ENCODE data around the gene KLHDC7A. TPM values are rescaled to one million over a fixed set of nuclear protein-coding genes. Genes with fewer than 3 reads are reported as not detected.

The KLHDC7A gene
- polyA plus RNA-seq, 2 of the 4 experiments (the other 2 are of a cell fraction): 0.74 to 2.3 TPM

DNA sequence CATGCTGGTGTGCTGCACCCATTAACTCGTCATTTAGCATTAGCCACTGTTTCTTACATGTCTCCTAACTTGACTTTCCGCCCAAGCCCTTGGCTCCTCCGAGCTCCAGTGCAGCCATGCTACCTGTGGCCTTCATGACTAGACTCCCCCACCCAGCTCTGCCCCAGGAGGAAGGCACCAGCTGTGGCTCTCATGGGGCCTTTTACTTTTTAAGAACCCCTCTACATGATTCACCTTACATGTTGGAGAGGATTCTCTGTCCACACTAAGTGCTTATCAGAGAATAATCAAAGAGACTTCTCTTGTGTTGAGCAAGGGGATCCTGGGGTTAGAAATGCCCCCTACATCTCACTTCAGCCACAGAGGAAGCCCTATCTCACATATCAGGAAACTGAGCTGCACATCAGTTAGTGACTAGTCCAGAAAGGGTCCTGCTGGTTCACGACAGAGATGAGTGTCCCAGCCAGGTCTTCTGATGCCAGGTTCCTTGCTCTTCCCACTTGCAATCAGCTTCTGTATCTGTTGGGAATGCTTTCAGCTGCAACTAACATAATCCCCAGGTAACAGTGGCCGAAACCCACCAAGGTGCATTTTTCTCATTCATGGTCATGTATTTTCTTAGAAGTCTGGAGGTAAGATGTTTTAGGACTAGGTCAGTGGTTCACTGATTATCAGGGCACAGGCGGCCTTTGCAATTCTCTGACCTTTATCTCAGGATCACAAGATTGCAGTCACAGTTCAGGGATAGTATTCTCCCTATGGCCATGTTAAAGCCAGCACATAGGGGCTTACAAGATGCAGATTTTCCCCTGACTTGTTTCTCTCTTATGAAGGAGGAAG lies 45.9 kb downstream of the KLHDC7A start:
- H3K4me1 ChIP-seq: no peaks in the 10 kb centered on the region
- ChIA-PET CTCF (no interaction called here), POLR2A (no interaction called here)
- no peaks in the 10 kb centered on the region for H3K9me3 ChIP-seq
- H3K27ac ChIP-seq: no peak overlapping the region
- H3K4me3 ChIP-seq: no peak overlapping the region
- no peak for DNase-seq (ENCODE audit: low read depth in 1 of 2, low spot score in 1 of 2)
- TF ChIP-seq BHLHE40 (IDR thresholded peaks at IDR 0.05; ENCODE audit: low read depth, low read length): no peak
- TF ChIP-seq ESRRA (IDR thresholded peaks at IDR 0.05; ENCODE audit: borderline replicate concordance, low read length): no peak
- no peak for TF ChIP-seq MAFK (IDR thresholded peaks at IDR 0.05; ENCODE audit: partially characterized antibody)
- TF ChIP-seq, protein P1, sequence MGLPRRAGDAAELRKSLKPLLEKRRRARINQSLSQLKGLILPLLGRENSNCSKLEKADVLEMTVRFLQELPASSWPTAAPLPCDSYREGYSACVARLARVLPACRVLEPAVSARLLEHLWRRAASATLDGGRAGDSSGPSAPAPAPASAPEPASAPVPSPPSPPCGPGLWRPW (IDR thresholded peaks at IDR 0.05): no peak
- no peak for TF ChIP-seq HOXB5 (CRISPR knock-in tag; IDR thresholded peaks at IDR 0.05)
- TF ChIP-seq, protein P2, sequence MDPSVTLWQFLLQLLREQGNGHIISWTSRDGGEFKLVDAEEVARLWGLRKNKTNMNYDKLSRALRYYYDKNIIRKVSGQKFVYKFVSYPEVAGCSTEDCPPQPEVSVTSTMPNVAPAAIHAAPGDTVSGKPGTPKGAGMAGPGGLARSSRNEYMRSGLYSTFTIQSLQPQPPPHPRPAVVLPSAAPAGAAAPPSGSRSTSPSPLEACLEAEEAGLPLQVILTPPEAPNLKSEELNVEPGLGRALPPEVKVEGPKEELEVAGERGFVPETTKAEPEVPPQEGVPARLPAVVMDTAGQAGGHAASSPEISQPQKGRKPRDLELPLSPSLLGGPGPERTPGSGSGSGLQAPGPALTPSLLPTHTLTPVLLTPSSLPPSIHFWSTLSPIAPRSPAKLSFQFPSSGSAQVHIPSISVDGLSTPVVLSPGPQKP (IDR thresholded peaks at IDR 0.05; ENCODE audit: low read depth, low read length): no peak
- TF ChIP-seq, protein P3, sequence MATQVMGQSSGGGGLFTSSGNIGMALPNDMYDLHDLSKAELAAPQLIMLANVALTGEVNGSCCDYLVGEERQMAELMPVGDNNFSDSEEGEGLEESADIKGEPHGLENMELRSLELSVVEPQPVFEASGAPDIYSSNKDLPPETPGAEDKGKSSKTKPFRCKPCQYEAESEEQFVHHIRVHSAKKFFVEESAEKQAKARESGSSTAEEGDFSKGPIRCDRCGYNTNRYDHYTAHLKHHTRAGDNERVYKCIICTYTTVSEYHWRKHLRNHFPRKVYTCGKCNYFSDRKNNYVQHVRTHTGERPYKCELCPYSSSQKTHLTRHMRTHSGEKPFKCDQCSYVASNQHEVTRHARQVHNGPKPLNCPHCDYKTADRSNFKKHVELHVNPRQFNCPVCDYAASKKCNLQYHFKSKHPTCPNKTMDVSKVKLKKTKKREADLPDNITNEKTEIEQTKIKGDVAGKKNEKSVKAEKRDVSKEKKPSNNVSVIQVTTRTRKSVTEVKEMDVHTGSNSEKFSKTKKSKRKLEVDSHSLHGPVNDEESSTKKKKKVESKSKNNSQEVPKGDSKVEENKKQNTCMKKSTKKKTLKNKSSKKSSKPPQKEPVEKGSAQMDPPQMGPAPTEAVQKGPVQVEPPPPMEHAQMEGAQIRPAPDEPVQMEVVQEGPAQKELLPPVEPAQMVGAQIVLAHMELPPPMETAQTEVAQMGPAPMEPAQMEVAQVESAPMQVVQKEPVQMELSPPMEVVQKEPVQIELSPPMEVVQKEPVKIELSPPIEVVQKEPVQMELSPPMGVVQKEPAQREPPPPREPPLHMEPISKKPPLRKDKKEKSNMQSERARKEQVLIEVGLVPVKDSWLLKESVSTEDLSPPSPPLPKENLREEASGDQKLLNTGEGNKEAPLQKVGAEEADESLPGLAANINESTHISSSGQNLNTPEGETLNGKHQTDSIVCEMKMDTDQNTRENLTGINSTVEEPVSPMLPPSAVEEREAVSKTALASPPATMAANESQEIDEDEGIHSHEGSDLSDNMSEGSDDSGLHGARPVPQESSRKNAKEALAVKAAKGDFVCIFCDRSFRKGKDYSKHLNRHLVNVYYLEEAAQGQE (IDR thresholded peaks at IDR 0.05): no peak
- TF ChIP-seq, protein P4, sequence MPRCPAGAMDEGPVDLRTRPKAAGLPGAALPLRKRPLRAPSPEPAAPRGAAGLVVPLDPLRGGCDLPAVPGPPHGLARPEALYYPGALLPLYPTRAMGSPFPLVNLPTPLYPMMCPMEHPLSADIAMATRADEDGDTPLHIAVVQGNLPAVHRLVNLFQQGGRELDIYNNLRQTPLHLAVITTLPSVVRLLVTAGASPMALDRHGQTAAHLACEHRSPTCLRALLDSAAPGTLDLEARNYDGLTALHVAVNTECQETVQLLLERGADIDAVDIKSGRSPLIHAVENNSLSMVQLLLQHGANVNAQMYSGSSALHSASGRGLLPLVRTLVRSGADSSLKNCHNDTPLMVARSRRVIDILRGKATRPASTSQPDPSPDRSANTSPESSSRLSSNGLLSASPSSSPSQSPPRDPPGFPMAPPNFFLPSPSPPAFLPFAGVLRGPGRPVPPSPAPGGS (IDR thresholded peaks at IDR 0.05): no peak
- TF ChIP-seq, protein P5, sequence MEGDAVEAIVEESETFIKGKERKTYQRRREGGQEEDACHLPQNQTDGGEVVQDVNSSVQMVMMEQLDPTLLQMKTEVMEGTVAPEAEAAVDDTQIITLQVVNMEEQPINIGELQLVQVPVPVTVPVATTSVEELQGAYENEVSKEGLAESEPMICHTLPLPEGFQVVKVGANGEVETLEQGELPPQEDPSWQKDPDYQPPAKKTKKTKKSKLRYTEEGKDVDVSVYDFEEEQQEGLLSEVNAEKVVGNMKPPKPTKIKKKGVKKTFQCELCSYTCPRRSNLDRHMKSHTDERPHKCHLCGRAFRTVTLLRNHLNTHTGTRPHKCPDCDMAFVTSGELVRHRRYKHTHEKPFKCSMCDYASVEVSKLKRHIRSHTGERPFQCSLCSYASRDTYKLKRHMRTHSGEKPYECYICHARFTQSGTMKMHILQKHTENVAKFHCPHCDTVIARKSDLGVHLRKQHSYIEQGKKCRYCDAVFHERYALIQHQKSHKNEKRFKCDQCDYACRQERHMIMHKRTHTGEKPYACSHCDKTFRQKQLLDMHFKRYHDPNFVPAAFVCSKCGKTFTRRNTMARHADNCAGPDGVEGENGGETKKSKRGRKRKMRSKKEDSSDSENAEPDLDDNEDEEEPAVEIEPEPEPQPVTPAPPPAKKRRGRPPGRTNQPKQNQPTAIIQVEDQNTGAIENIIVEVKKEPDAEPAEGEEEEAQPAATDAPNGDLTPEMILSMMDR (IDR thresholded peaks at IDR 0.05): no peak
- TF ChIP-seq FOXS1 (CRISPR knock-in tag; IDR thresholded peaks at IDR 0.05): no peak
- no peak for TF ChIP-seq JUNB (IDR thresholded peaks at IDR 0.05)
- no peak for TF ChIP-seq HDAC2 (IDR thresholded peaks at IDR 0.05)
- no peak for TF ChIP-seq RAD21 (conservative IDR thresholded peaks at IDR 0.05 in 1 of 2, IDR thresholded peaks at IDR 0.05 in 1 of 2)
- TF ChIP-seq, protein P6, sequence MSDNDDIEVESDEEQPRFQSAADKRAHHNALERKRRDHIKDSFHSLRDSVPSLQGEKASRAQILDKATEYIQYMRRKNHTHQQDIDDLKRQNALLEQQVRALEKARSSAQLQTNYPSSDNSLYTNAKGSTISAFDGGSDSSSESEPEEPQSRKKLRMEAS (IDR thresholded peaks at IDR 0.05): no peak
- TF ChIP-seq PHF8 (IDR thresholded peaks at IDR 0.05; ENCODE audit: borderline replicate concordance, low read depth): no peak
- no peak for FAIRE-seq
- 27% methylated on average over 6 of the region's 6 CpGs for WGBS (ENCODE audit: missing lambda C conversion rate)
- no peak overlapping the region for H3K4me2 ChIP-seq
- ATAC-seq: no peak

DNA sequence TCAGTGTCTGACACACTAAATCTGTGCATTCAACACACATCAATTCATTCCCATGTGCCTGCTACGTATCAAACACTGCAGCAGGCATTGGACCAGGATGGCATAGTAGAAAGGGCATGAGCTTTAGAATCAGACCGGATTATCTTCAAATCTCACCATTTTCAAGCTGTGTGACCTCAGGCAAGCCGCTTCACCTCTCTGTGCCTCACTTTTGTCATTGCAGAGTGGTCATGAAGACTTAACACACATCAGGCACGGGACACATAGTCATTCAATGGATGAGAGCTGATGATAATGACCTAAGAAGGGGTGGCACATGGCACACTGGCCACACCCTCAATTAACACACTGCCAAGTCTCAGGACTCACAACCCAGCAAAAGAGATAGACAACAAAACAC lies 46.8 kb downstream of the KLHDC7A start:
- no peaks in the 10 kb centered on the region for H3K4me1 ChIP-seq
- DNase-seq (ENCODE audit: low read depth in 1 of 2, low spot score in 1 of 2) (no peak), FAIRE-seq (no peak), ATAC-seq (no peak)
- H3K27ac ChIP-seq: no peak overlapping the region
- CTCF ChIA-PET: interaction anchor here (0.9 kb wide), 1 partner anchor 42 kb away, joined by 3 read pairs; no protein-coding TSS in a partner anchor
- POLR2A ChIA-PET: no interaction called here
- WGBS (ENCODE audit: missing lambda C conversion rate): 8% methylated on average over 4 of the region's 4 CpGs
- H3K4me2 ChIP-seq: no peak overlapping the region
- H3K4me3 ChIP-seq: no peak overlapping the region
- H3K9me3 ChIP-seq: no peaks in the 10 kb centered on the region
- no peak for TF ChIP-seq CHD2 (IDR thresholded peaks at IDR 0.05; ENCODE audit: low read length, partially characterized antibody)
- TF ChIP-seq, protein P7, sequence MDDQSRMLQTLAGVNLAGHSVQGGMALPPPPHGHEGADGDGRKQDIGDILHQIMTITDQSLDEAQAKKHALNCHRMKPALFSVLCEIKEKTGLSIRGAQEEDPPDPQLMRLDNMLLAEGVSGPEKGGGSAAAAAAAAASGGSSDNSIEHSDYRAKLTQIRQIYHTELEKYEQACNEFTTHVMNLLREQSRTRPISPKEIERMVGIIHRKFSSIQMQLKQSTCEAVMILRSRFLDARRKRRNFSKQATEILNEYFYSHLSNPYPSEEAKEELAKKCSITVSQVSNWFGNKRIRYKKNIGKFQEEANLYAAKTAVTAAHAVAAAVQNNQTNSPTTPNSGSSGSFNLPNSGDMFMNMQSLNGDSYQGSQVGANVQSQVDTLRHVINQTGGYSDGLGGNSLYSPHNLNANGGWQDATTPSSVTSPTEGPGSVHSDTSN (IDR thresholded peaks at IDR 0.05): no peak
- TF ChIP-seq, protein P3 (IDR thresholded peaks at IDR 0.05): no peak
- TF ChIP-seq KDM1A (IDR thresholded peaks at IDR 0.05; ENCODE audit: low read depth): no peak
- TF ChIP-seq ZNF302 (CRISPR knock-in tag; IDR thresholded peaks at IDR 0.05): no peak
- no peak for TF ChIP-seq FOSL2 (IDR thresholded peaks at IDR 0.05)
- no peak for TF ChIP-seq FOSL2 (CRISPR knock-in tag; IDR thresholded peaks at IDR 0.05)
- no peak for TF ChIP-seq KDM5A (IDR thresholded peaks at IDR 0.05)
- no peak for TF ChIP-seq FOXS1 (CRISPR knock-in tag; IDR thresholded peaks at IDR 0.05)
- TF ChIP-seq HOXA7 (CRISPR knock-in tag; IDR thresholded peaks at IDR 0.05): no peak
